Measurements from ENCODE around the gene GALK1.

The GALK1 gene

GRCh38 chr17:75764711-75765421 lies at the start of gene GALK1:
Gene GALK1 (minus strand): TSS chr17:75765192. CDS start chr17:75765136, 56 bp downstream.
- ATAC-seq = peak; percentile 88
- no peak for TF ChIP-seq ZC3H10 (CRISPR knock-in tag; IDR thresholded peaks at IDR 0.05)
- TF ChIP-seq TOX (CRISPR knock-in tag; IDR thresholded peaks at IDR 0.05; ENCODE audit: borderline replicate concordance) = no peak
- no peak for TF ChIP-seq TCF4 (CRISPR knock-in tag; IDR thresholded peaks at IDR 0.05; ENCODE audit: borderline replicate concordance)
- TF ChIP-seq ZFP30 (CRISPR knock-in tag; IDR thresholded peaks at IDR 0.05) = 0 out of 2 replicates have a peak, but pooled peaks have one; percentile 10
- no peak for TF ChIP-seq CREB5 (CRISPR knock-in tag; IDR thresholded peaks at IDR 0.05; ENCODE audit: low read depth)
- no peak for TF ChIP-seq GLIS3 (CRISPR knock-in tag; IDR thresholded peaks at IDR 0.05)
- TF ChIP-seq PATZ1 (CRISPR knock-in tag; IDR thresholded peaks at IDR 0.05; ENCODE audit: borderline replicate concordance) = peak; percentile 14; the same call in 1 of the 2 replicates
- 0 out of 2 replicates have a peak, but pooled peaks have one; percentile 43 for TF ChIP-seq CSDC2 (CRISPR knock-in tag; IDR thresholded peaks at IDR 0.05)
- TF ChIP-seq POU6F1 (CRISPR knock-in tag; IDR thresholded peaks at IDR 0.05; ENCODE audit: borderline replicate concordance, low read depth) = no peak
- no peak for TF ChIP-seq ZNF70 (CRISPR knock-in tag; IDR thresholded peaks at IDR 0.05)

- no peak for TF ChIP-seq ZNF565 (CRISPR knock-in tag; conservative IDR thresholded peaks at IDR 0.05; ENCODE audit: low read depth)
- no peak for TF ChIP-seq SNAI2 (CRISPR knock-in tag; IDR thresholded peaks at IDR 0.05)
- no peak for TF ChIP-seq TOX (CRISPR knock-in tag; IDR thresholded peaks at IDR 0.05; ENCODE audit: borderline replicate concordance)
- no peak for TF ChIP-seq RARB (CRISPR knock-in tag; IDR thresholded peaks at IDR 0.05)
- TF ChIP-seq CREB5 (CRISPR knock-in tag; IDR thresholded peaks at IDR 0.05; ENCODE audit: low read depth) = no peak
- TF ChIP-seq ZC3H10 (CRISPR knock-in tag; IDR thresholded peaks at IDR 0.05) = no peak
- TF ChIP-seq BACH2 (CRISPR knock-in tag; IDR thresholded peaks at IDR 0.05; ENCODE audit: borderline replicate concordance) = no peak
- TF ChIP-seq TCF4 (CRISPR knock-in tag; IDR thresholded peaks at IDR 0.05; ENCODE audit: borderline replicate concordance) = no peak
- TF ChIP-seq ESRRG (CRISPR knock-in tag; IDR thresholded peaks at IDR 0.05) = no peak
- TF ChIP-seq POU6F1 (CRISPR knock-in tag; IDR thresholded peaks at IDR 0.05; ENCODE audit: borderline replicate concordance, low read depth) = no peak
- no peak for TF ChIP-seq ZNF70 (CRISPR knock-in tag; IDR thresholded peaks at IDR 0.05)
- no peak for TF ChIP-seq PPARA (CRISPR knock-in tag; IDR thresholded peaks at IDR 0.05; ENCODE audit: borderline replicate concordance)
- no peak for TF ChIP-seq CSDC2 (CRISPR knock-in tag; IDR thresholded peaks at IDR 0.05)
- TF ChIP-seq TSHZ2 (CRISPR knock-in tag; IDR thresholded peaks at IDR 0.05) = no peak
- no peak for TF ChIP-seq PATZ1 (CRISPR knock-in tag; IDR thresholded peaks at IDR 0.05; ENCODE audit: borderline replicate concordance)
- TF ChIP-seq ISL1 (CRISPR knock-in tag; IDR thresholded peaks at IDR 0.05) = no peak
- no peak for TF ChIP-seq GLIS3 (CRISPR knock-in tag; IDR thresholded peaks at IDR 0.05)
- no peak for ATAC-seq
Observed at GRCh38 chr17:75814021-75814395, 49.0 kb upstream of the GALK1 start.

All from SK-N-SH treated with all-trans-retinoic acid at 6 μM for 48 hours (cell line).